GM23248 (cell line): ENCODE data around the gene LRRC7. TPM values are rescaled to one million over a fixed set of nuclear protein-coding genes. Genes with fewer than 3 reads are reported as not detected.

Experiments used
- DNase-seq: peaks from one replicate; pipeline ENCODE4 v3.0.0-alpha.2; 2015
- H2AFZ ChIP-seq: fragments of 200-600 bp; sonication (generic); 2 replicates; pipeline ENCODE4 v1.6.1; 2016; ENCODE audit warnings: antibody characterized with exemption
- H3F3A ChIP-seq: fragments of 200-600 bp; sonication (generic); 2 replicates; pipeline ENCODE4 v1.6.1; 2016; ENCODE audit warnings: mild to moderate bottlenecking, antibody characterized with exemption, mixed run types; ENCODE audit not compliant: insufficient read depth
- H3K27ac ChIP-seq: fragments of 200-600 bp; sonication (generic); 2 replicates; pipeline ENCODE4 v1.5.1; 2016; ENCODE audit warnings: mild to moderate bottlenecking
- H3K27me3 ChIP-seq: fragments of 200-600 bp; sonication (generic); replicated peaks from 2 replicates; pipeline ENCODE4 v1.6.1; 2016; ENCODE audit warnings: mild to moderate bottlenecking; ENCODE audit not compliant: insufficient read depth
- H3K36me3 ChIP-seq: fragments of 200-600 bp; sonication (generic); 2 replicates; pipeline ENCODE4 v1.6.1; 2016; ENCODE audit warnings: low read depth, mild to moderate bottlenecking
- H3K4me1 ChIP-seq: fragments of 200-600 bp; sonication (generic); 2 replicates; pipeline ENCODE4 v1.6.1; 2016; ENCODE audit warnings: mild to moderate bottlenecking; ENCODE audit not compliant: insufficient read depth
- H3K4me2 ChIP-seq: fragments of 200-600 bp; sonication (generic); one replicate; pipeline ENCODE4 v1.6.1; 2016; ENCODE audit warnings: mild to moderate bottlenecking; ENCODE audit not compliant: unreplicated experiment
- H3K4me3 ChIP-seq: fragments of 200-600 bp; sonication (generic); 2 replicates; pipeline ENCODE4 v1.5.1; 2016; ENCODE audit warnings: mild to moderate bottlenecking
- H3K79me2 ChIP-seq: fragments of 200-600 bp; sonication (generic); 2 replicates; pipeline ENCODE4 v1.6.1; 2016; ENCODE audit warnings: mild to moderate bottlenecking; ENCODE audit not compliant: insufficient read depth
- H3K9ac ChIP-seq: fragments of 200-600 bp; sonication (generic); 2 replicates; pipeline ENCODE4 v1.6.1; 2016; ENCODE audit warnings: mild to moderate bottlenecking
- H3K9me2 ChIP-seq: fragments of 200-600 bp; sonication (generic); 2 replicates; pipeline ENCODE4 v1.6.1; 2016; ENCODE audit warnings: mixed run types, mild to moderate bottlenecking, moderate library complexity; ENCODE audit not compliant: insufficient read depth
- H3K9me3 ChIP-seq: fragments of 200-600 bp; sonication (generic); one replicate; pipeline ENCODE4 v1.6.1; 2017; ENCODE audit warnings: low read depth
- H4K20me1 ChIP-seq: fragments of 200-600 bp; sonication (generic); 2 replicates; pipeline ENCODE4 v1.6.0; 2016; ENCODE audit not compliant: insufficient read depth
- EZH2 ChIP-seq: fragments of 200-600 bp; sonication (generic); IDR thresholded peaks from 2 replicates; pipeline ENCODE4 v1.6.1; 2018; ENCODE audit warnings: antibody characterized with exemption, mild to moderate bottlenecking; ENCODE audit not compliant: insufficient read depth, poor library complexity, severe bottlenecking
- EZH2phosphoT487 ChIP-seq: fragments of 200-600 bp; sonication (generic); IDR thresholded peaks from 2 replicates; pipeline ENCODE4 v1.6.1; 2018; ENCODE audit warnings: antibody characterized with exemption, moderate library complexity, mild to moderate bottlenecking, low read depth; ENCODE audit not compliant: insufficient read depth
- WGBS, 2 experiments: methylation state at CpG; one replicate each; pipeline ENCODE4 v1.1.6; 2015 to 2017; ENCODE audit warnings: low lambda C conversion rate in 2 of 2, low coverage in 1 of 2; ENCODE audit errors: missing lambda C conversion rate in 2 of 2; 5-methylcytosine and 5-hydroxymethylcytosine counted together
- in situ Hi-C: fragments of 300-500 bp; cut with MboI; formaldehyde crosslinking; loops from 2 replicates; pipeline ENCODE4 v1.15.0; 2020
- polyA plus RNA-seq: library from polyadenylated mRNA; unstranded; fragments of >200 nt; fragmentation: Nextera tagmentation; extraction: Ambion mirVana; gene quantifications from 2 replicates; pipeline ENCODE4 v1.2.1, GENCODE V29; 2016
- total RNA-seq: library from RNA; depleted of rRNA; stranded (reverse); fragments of >200 nt; shearing (Covaris generic); gene quantifications from 2 replicates; pipeline ENCODE4 v1.2.3, GENCODE V29; 2014

The LRRC7 gene
- total and polyA plus RNA-seq, 2 experiments from 2014 or later, result 0.29 TPM; not detected in 1

GRCh38 chr1:70143048-70143659 is 575.4 kb downstream of the LRRC7 start:
- H3K9me2 ChIP-seq, result no peaks in the 10 kb centered on the region
- no peak overlapping the region for H2AFZ ChIP-seq
- no peak overlapping the region for H3K27ac ChIP-seq
- H3F3A ChIP-seq, result peaks cover 5% of the 10 kb centered on the region; the same call in 1 of the 2 replicates
- WGBS, 2 experiments, result 15 to 19% methylated on average over 4 of the region's 4 CpGs
- no peaks in the 10 kb centered on the region for H3K27me3 ChIP-seq
- no peaks in the 10 kb centered on the region for H4K20me1 ChIP-seq
- no peaks in the 10 kb centered on the region for H3K9me3 ChIP-seq
- H3K9ac ChIP-seq, result 0 out of 2 replicates have a peak overlapping the region, but pooled peaks have one; percentile 8
- H3K79me2 ChIP-seq, result no peaks in the 10 kb centered on the region
- DNase-seq, result peak; percentile 76
- peaks cover 39% of the 10 kb centered on the region for H3K4me1 ChIP-seq
- 0 out of 2 replicates have a peak overlapping the region, but pooled peaks have one; percentile 4 for H3K4me3 ChIP-seq
- peaks cover 6% of the 10 kb centered on the region; the same call in 1 of the 2 replicates for H3K36me3 ChIP-seq
- in situ Hi-C loops, result loop anchor here (25.0 kb wide), 1 partner anchor 1656 kb away; the partner anchor contains the start of gene DEPDC1
- peak overlapping the region; percentile 41 for H3K4me2 ChIP-seq
- TF ChIP-seq EZH2phosphoT487, result no peak
- no peak for TF ChIP-seq EZH2

GRCh38 chr1:70146488-70146887 is 578.8 kb downstream of the LRRC7 start:
- no peaks in the 10 kb centered on the region for H3K9me3 ChIP-seq
- H3K9ac ChIP-seq, result no peak overlapping the region
- H3K36me3 ChIP-seq, result peaks cover 11% of the 10 kb centered on the region; the same call in 1 of the 2 replicates
- H3K79me2 ChIP-seq, result no peaks in the 10 kb centered on the region
- H3K4me3 ChIP-seq, result no peak overlapping the region
- no peak overlapping the region for H2AFZ ChIP-seq
- H4K20me1 ChIP-seq, result no peaks in the 10 kb centered on the region
- no peaks in the 10 kb centered on the region for H3K9me2 ChIP-seq
- no peak for TF ChIP-seq EZH2
- no peak for TF ChIP-seq EZH2phosphoT487
- H3K27me3 ChIP-seq, result no peaks in the 10 kb centered on the region
- DNase-seq, result peak; percentile 66
- peak overlapping the region; percentile 16 for H3K4me2 ChIP-seq
- peaks cover 23% of the 10 kb centered on the region for H3K4me1 ChIP-seq
- H3K27ac ChIP-seq, result no peak overlapping the region
- H3F3A ChIP-seq, result no peaks in the 10 kb centered on the region; the same call in 1 of the 2 replicates
- in situ Hi-C loops, result loop anchor here (25.0 kb wide), 1 partner anchor 1659 kb away; the partner anchor contains the start of gene DEPDC1

GRCh38 chr1:70150444-70150843 is 582.7 kb downstream of the LRRC7 start:
- no peak for DNase-seq
- Histone ChIP-seq H3K79me2 (no peaks in the 10 kb centered on the region), H3K27me3 (no peaks in the 10 kb centered on the region), H3K4me3 (no peak overlapping the region), H3K27ac (no peak overlapping the region), H2AFZ (no peak overlapping the region), H3F3A (no peaks in the 10 kb centered on the region), H4K20me1 (no peaks in the 10 kb centered on the region), H3K4me2 (no peak overlapping the region), H3K9ac (no peak overlapping the region), H3K9me2 (no peaks in the 10 kb centered on the region), H3K4me1 (peaks cover 7% of the 10 kb centered on the region), H3K9me3 (no peaks in the 10 kb centered on the region), H3K36me3 (peaks cover 6% of the 10 kb centered on the region; the same call in 1 of the 2 replicates)
- WGBS, 2 experiments, result 94 to 96% methylated on average over 1 of the region's 1 CpG
- TF ChIP-seq EZH2 (no peak), EZH2phosphoT487 (no peak)
- in situ Hi-C loops, result no loop called here

GRCh38 chr1:70153739-70154138 is 586.0 kb downstream of the LRRC7 start:
- Histone ChIP-seq H3K27me3 (no peaks in the 10 kb centered on the region), H3K9me3 (no peaks in the 10 kb centered on the region), H3F3A (no peaks in the 10 kb centered on the region), H3K9ac (no peak overlapping the region), H3K9me2 (no peaks in the 10 kb centered on the region), H3K4me1 (peaks cover 13% of the 10 kb centered on the region), H2AFZ (no peak overlapping the region), H3K27ac (no peak overlapping the region), H3K4me2 (no peak overlapping the region), H3K4me3 (no peak overlapping the region), H4K20me1 (no peaks in the 10 kb centered on the region), H3K36me3 (peaks cover 6% of the 10 kb centered on the region; the same call in 1 of the 2 replicates), H3K79me2 (no peaks in the 10 kb centered on the region)
- WGBS, 2 experiments, result 95 to 96% methylated on average over 3 of the region's 3 CpGs
- TF ChIP-seq EZH2 (no peak), EZH2phosphoT487 (no peak)
- in situ Hi-C loops, result no loop called here
- no peak for DNase-seq
